ENCODE results near the gene PTRHD1. TPM values are rescaled to one million over a fixed set of nuclear protein-coding genes. Genes with fewer than 3 reads are reported as not detected.
"Not testable (repeated sequence)": the region's sequence is repeated elsewhere in the genome, so short reads cannot be mapped to it uniquely, and the experiment has no call there.

Gene PTRHD1, protein sequence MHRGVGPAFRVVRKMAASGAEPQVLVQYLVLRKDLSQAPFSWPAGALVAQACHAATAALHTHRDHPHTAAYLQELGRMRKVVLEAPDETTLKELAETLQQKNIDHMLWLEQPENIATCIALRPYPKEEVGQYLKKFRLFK
- total RNA-seq (2014; rRNA removed; shearing (Covaris generic)) = 56.3 and 56.9 TPM in 2 replicates

DNA sequence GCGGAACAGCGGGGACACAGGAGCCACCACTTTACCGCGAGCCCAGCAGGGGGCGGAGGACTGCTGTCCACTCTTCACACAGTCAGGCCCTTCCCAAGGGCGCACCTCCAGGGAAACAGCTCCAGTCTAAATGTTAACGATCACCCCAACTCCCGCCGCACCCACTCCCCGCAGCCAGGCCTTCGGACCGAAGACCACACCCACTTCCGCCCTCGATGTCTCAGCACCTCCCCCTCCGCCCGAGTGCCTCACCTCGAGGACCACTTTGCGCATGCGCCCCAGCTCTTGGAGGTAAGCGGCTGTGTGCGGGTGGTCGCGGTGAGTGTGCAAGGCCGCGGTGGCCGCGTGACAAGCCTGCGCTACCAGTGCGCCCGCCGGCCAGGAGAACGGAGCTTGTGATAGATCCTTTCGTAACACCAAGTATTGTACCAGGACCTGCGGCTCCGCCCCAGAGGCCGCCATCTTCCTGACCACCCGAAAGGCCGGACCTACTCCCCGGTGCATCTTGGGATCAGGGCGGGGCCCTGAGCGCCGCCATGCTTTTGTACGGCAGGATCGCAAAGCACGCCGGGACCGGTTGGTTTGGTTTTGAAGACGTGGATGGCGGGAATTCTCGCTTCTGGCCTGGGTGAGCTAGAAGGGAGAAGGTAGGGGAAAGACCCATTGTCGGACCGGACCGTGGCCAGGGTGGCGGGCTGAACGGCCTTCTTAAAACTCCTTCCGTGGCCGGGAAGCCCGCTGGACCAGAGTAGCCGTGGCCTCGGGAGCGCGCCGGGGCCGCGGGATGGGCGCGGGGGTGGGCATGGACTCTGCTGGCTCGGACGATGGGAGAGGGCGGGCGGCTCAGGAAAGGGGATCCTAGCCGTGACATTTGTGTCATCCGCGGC is at the start of gene PTRHD1, which contains the start of gene CENPO:
Gene PTRHD1 (minus strand): TSS at position 518 of the 887 bp plus-strand sequence. CDS start 14 bp downstream, at position 504.
Gene CENPO (plus strand): TSS at position 552 of the 887 bp plus-strand sequence. CDS start 495 bp downstream, outside the sequence.
- peaks cover 39% of the 10 kb centered on the region for H3K36me3 ChIP-seq
- no peaks in the 10 kb centered on the region for H3K9me3 ChIP-seq (replicated peaks)
- no peaks in the 10 kb centered on the region for H3K27me3 ChIP-seq
- DNase-seq = peak; percentile 99
- H3K27ac ChIP-seq = peak within 1 kb of the TSS; percentile 99
- peak within 1 kb of the TSS; percentile 97 for H3K4me3 ChIP-seq
- H3K4me1 ChIP-seq = peaks cover 4% of the 10 kb centered on the region

DNA sequence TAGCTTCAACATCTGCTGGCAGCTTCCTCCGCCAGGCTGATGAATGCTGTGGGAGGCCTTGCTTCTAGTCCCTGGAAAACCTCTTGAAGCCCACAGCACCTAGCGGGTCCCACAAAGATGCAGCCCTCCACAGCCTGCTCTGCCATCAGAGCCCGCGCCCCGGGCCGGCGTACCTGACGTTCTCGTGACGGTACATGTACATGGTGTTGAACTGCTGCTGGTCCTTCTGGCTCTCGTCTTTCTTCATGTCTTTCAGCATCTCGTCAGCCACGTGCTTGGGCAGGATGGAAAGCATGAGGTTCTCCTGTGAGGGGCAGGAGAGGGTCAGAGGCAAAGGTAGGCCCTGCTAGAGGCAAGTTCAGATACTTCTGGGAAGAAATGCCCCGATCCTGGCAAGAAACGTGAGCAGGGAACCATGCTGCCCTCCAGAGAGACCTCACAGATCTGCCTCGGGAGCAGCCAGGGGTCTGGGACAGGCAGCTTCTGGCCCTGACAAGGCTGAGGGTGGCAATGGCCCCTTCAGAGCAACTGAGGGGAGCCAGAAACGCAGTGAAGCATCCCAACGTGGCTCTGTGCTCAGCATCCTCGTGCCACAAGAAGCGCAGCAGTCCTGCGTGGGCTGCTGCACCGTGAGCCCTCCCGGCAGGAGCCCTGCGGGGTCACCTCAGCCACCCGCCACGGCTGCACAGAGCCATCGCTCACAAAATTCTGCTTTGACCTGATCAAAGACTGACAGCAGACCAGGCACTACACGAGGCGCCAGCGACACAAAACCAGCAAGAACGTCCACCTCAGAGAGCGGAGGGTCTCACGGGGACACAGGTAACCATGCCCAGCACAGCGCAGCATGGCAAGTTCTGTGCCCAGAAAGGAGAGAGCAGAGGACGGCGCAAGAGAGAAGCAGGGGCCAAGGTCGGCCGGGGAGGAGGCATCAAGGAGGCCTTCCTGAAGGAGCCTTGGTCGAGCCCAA is 49.2 kb upstream of the PTRHD1 start:
- DNase-seq = no peak
- Histone ChIP-seq H3K36me3 (peaks cover 26% of the 10 kb centered on the region), H3K9me3 (replicated peaks) (no peaks in the 10 kb centered on the region), H3K27ac (no peak overlapping the region), H3K4me1 (no peaks in the 10 kb centered on the region), H3K27me3 (no peaks in the 10 kb centered on the region), H3K4me3 (no peak overlapping the region)

DNA sequence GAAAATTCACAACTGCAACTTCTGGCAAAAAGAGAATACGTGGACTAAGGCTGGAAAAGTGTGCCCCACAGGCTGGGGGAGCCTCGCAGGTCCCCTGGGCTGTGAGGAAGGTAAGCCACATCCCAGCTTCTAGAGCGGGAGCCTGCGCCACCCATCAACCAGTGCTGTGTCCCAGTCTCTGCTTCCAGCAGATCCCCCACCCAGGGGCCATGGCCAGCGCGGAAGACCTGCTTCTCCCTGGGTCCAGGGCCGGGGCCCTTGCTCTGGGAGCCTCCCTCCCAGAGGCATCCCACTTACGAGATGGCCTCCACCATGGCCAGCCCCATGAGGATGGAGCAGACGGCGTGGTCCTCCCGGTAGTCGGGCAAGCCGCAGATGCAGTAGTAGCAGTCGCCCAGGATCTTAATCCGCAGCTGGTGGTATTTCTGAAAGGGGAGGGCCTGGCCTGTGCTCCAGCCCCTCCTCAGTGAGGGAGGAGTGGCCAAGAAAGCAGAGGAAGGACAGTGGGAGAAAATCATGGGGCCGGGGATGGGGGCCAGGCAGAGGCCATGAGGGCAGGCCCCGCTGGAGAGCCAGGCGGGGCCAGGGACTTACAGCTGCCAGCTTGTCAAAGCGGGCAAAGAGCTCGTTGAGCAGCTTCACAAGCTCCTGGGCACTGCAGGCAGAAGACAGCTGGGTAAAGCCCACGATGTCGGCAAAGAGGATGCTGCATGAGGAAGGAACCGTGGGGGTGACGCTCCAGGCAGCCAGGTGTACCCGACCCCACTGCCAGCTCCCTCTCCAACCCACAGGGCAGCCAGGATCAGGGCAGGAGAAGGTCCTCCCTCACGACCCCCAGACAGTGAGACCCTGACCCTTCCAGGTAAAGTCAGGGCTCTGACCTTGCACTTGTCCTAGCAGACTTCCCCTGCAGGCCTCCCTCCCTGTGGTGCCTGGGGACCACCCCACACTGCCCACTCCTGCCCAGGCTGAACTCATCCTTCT is 48.1 kb upstream of the PTRHD1 start:
- Histone ChIP-seq H3K27ac (no peak overlapping the region), H3K36me3 (peaks cover 27% of the 10 kb centered on the region), H3K4me1 (no peaks in the 10 kb centered on the region), H3K27me3 (no peaks in the 10 kb centered on the region), H3K9me3 (replicated peaks) (no peaks in the 10 kb centered on the region), H3K4me3 (no peak overlapping the region)
- no peak for DNase-seq

DNA sequence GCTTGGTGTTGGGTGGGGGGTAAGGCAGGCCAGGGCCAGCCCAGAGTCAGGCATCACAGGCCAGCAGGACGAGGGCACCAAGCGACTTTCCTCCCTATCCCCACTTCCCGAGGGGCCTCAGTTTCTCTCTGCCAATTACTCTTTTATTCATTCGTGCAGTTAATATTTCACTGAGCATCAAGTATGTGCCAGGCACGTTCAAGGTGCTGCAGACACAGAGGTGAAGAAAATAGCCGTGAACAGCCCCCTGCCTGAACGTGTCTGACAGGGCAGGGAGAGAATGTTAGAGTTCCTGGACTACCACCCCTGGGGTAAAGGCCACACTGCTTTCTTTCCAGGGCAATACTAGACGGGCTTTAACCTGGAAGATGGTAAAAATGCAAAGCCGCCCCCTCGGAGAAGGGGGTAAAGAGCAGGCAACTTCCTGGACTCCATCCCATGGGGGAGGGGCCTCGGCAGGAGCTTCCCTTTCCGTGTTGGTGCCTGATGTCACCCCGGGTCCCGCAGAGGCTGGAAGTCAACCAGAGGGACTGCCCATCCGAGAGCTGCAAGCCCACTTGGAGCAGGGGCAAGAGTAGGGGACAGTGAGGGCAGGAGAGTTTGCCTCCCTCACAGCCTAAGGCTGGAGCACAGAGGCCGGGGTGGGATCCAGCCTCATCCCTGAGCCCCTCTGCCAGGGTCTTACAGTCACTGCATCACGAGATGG is 47.1 kb upstream of the PTRHD1 start:
- Histone ChIP-seq H3K4me3 (no peak overlapping the region), H3K4me1 (no peaks in the 10 kb centered on the region), H3K9me3 (replicated peaks) (no peaks in the 10 kb centered on the region), H3K27me3 (no peaks in the 10 kb centered on the region), H3K27ac (no peak overlapping the region), H3K36me3 (peaks cover 35% of the 10 kb centered on the region)
- no peak for DNase-seq

DNA sequence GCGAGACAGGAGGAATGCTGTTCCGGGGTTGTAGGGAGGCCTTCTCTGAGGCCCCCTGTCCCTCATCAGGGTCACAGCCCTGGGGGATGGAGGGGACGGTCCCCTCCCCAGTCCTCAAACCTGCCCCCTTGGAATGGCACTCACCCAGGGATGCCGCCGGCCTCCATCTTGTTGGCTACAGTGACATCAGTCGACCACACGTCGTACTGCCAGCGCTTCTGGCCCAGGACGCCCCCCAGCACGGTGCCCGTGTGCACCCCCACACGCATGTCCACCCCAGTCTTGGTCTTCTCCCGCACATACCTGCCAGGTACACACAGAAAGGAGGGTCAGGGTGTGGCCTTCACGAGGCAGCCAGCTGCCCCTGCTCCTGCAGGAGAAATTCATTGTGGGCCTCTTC is 46.5 kb upstream of the PTRHD1 start:
- Histone ChIP-seq H3K36me3 (peaks cover 41% of the 10 kb centered on the region), H3K27me3 (no peaks in the 10 kb centered on the region), H3K9me3 (replicated peaks) (no peaks in the 10 kb centered on the region), H3K4me1 (no peaks in the 10 kb centered on the region), H3K4me3 (no peak overlapping the region), H3K27ac (no peak overlapping the region)
- DNase-seq = no peak

DNA sequence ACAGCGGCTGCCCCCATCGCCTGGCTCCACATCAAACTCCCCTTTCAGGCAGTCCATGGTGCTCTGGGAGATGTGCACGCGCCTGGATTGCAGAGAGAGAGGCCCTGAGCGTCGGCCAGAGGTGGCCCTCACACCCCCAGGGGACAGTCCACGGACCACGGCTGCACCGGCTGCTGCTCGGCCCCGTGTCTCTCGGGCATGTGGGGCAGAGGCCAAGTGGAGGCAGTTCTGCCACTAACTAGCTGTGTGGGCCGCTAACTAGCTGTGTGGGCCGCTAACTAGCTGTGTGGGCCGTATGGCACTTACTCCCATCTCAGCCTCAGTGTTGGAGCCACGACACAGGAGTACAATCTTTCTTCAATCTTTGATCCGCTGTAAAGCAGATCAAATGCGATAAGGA is 45.4 kb upstream of the PTRHD1 start:
- Histone ChIP-seq H3K4me3 (no peak overlapping the region), H3K36me3 (peaks cover 50% of the 10 kb centered on the region)

DNA sequence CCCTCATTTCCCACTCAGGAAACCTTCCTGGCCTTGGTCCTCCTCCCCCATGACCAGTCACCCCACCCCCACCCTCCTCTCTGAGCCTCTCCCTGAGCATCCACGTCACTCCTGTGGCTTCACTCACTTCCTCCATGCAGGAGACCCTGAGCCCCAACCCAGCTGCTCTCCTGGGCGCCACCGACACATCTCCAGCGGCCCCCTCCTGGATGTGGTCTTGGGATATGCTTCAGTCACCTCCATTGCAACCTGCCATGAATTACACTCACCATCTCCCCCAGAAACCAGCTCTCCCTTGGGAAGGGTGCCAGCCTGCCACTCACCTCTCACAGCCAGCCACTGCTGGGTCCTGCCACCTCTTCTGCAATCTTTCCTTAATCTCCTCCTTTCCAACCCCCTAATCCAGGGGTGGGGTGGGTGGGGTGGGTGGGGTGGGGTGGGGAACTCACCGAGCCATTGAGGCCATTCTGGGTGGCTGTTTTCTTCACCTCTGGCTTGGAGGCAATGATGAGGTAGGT is 44.9 kb upstream of the PTRHD1 start:
- Histone ChIP-seq H3K4me3 (no peak overlapping the region), H3K36me3 (peaks cover 50% of the 10 kb centered on the region), H3K4me1 (no peaks in the 10 kb centered on the region), H3K27ac (no peak overlapping the region), H3K9me3 (replicated peaks) (no peaks in the 10 kb centered on the region), H3K27me3 (no peaks in the 10 kb centered on the region)
- no peak for DNase-seq

More for the DNA sequence above, 45.4 kb upstream of the PTRHD1 start:
- Histone ChIP-seq H3K27me3 (no peaks in the 10 kb centered on the region), H3K4me1 (no peaks in the 10 kb centered on the region), H3K27ac (no peak overlapping the region), H3K9me3 (replicated peaks) (no peaks in the 10 kb centered on the region)
- DNase-seq = no peak

DNA sequence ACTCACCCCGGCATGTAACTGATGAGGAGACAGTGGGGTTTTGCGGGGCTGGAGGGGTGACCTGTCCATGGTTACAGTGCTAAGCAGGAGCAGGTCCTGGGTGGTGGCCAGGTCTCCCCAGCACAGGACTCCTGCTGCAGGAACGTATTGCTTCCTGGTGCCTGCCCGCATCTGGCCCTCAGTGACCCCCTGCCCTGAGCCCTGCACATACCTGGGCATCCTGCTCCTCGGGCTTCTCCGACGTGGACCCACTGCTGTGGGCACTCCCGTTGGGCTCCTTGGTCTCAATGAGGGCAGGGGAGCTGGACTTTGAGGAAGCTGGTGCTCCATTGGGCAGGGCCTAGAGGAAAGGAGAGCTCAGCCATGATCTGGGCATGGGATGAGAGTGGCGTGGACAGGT is 43.5 kb upstream of the PTRHD1 start:
- no peak overlapping the region for H3K27ac ChIP-seq
- no peaks in the 10 kb centered on the region for H3K27me3 ChIP-seq
- H3K36me3 ChIP-seq = peaks cover 46% of the 10 kb centered on the region
- no peaks in the 10 kb centered on the region for H3K4me1 ChIP-seq
- H3K4me3 ChIP-seq = no peak overlapping the region
- no peaks in the 10 kb centered on the region for H3K9me3 ChIP-seq (replicated peaks)
- no peak for DNase-seq

DNA sequence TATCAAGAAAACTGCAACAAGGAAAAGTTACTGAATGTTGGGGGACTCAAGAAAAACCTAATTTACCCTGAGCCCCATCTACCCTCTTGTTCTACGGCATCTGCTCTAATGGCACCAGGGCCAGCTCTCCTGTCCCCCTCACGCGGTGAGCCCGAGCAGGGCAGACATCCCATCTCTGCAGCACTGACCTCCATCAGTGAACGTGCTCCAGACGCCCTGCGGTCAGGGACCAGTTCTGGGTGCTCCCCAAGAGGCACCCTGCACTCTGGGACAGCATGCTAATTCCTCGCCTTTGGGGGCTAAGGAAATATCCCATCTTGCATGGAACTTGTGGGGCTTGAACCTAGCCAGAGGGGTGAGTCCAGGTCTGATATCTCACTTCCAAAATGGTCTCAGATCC is 43.0 kb upstream of the PTRHD1 start:
- H3K4me1 ChIP-seq = no peaks in the 10 kb centered on the region
- peaks cover 48% of the 10 kb centered on the region for H3K36me3 ChIP-seq
- no peaks in the 10 kb centered on the region for H3K9me3 ChIP-seq (replicated peaks)
- H3K27ac ChIP-seq = no peak overlapping the region
- no peak for DNase-seq
- H3K4me3 ChIP-seq = no peak overlapping the region
- H3K27me3 ChIP-seq = no peaks in the 10 kb centered on the region

DNA sequence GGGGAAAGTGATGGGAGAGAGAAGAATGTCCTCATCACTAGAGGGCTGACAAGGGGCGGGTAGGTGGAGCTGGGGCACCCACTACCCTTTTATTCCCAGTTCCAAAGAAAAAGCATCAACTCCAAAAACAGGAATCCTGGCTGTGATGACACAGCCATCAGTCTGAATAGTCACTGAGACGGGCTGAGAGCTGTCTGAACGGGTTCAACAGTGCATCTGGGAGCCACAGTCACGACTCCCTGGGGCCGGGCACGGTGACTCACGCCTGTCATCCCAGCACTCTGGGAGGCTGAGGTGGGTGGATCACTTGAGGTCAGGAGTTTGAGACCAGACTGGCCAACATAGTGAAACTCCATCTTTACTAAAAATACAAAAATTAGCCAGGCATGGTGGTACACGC is 42.2 kb upstream of the PTRHD1 start:
- not testable (repeated sequence) for H3K9me3 ChIP-seq (replicated peaks); DNase-seq; H3K27me3 ChIP-seq; H3K4me3 ChIP-seq; H3K4me1 ChIP-seq; H3K27ac ChIP-seq
- peaks cover 45% of the 10 kb centered on the region for H3K36me3 ChIP-seq

DNA sequence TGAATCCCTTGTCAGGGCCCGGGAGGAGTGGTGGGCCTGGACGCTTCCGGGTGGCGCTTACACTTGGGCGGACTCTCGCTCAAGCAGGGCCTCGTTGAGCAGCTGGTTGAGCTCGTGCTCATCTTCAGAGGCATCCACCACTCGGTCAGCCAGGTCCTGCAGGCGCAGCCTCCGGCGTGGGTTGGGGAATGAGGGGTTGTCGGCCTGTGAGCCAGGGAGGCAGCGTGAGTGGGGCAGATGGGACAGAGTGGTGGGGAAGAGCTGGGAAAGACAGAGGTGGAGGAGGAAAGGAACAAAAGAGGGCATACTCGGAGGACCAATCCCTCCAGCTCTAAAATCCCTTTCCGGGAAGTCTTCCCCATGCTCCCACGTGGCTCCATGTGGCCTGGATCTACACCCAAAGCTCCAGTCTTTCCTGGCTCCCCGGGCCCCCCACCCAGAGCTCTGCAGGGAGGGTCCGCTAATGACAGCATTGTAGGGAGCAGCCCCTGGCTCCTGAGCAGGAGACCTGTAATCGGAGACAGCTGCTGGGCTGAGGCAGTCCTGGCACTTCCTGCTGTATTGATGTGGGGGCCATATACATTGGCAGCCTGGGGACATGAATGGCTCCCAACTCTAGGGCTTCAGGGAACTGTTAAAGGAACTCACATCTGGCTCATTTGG is 41.7 kb upstream of the PTRHD1 start:
- DNase-seq = no peak
- Histone ChIP-seq H3K4me1 (no peaks in the 10 kb centered on the region), H3K4me3 (no peak overlapping the region), H3K36me3 (peaks cover 46% of the 10 kb centered on the region), H3K27me3 (no peaks in the 10 kb centered on the region), H3K9me3 (replicated peaks) (no peaks in the 10 kb centered on the region), H3K27ac (no peak overlapping the region)

DNA sequence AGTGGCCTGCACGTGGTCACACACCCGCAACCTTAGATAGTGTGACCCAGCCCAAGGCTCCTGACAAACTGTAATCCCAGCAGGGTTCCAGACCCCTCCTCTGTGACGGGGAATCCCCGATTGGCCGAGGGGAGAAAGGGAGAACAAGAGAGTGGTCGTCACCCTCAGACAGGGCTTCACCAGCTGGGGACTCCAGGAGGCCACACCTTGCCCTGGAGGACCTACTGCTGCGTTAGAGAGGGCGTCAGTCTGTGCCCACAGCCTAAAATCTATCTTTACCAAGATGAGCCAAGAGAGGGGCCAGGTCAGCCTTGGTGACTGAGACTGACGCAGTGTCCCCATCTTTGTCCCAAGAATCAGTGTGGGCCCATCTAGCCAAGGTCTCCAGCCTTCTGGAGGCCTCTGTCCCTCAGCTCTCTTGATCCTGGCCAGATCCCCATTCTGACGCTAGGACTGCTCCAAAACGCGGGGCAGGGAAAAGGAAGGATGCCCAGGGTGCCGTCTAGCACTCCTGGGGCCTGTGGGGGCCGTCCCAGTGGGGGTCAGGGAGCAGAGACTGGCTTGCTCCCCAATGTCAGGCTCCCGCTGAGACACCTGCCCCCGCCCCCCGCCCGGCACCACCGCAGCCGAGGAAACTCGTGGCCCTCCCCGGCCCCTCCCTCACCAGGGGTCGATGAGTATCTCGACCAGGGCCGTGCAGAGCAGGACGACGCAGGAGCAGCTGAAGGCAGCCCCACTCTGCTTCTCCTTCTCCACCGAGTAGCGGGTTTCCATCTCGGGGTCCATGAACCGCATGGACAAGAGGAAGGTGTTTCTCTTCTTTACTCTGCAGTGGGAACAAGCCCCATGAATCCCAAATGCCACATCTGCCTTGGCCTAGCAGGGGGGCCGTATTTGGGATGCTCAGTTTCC is 40.9 kb upstream of the PTRHD1 start:
- Histone ChIP-seq H3K27me3 (no peaks in the 10 kb centered on the region), H3K36me3 (peaks cover 46% of the 10 kb centered on the region), H3K27ac (no peak overlapping the region), H3K9me3 (replicated peaks) (no peaks in the 10 kb centered on the region), H3K4me1 (no peaks in the 10 kb centered on the region), H3K4me3 (no peak overlapping the region)
- no peak for DNase-seq
